ENCODE measurements around the gene NPS.

Gene NPS

DNA sequence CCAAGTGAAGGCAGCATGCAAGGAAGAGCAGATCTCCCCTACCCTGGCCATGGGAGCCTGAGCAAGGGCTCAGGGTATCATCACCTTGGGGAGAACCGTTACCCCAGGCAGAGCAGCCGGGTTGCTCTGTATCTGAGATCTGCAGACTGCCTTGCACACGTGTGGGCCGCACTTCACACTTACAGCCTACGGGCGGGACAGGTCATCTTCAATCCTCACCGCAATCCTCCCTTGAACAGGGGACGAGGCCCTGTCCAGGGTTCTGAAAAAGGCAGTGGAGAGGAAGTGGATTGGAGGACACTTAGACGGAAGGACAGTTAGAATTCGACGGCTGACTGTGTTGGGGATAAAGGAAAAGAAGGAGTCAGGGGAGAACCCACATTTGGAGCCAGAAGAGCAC, 51.4 kb downstream of the NPS start:
- Histone ChIP-seq H3K27me3 (ENCODE audit: insufficient read depth, low read length) (no peaks in the 10 kb centered on the region), H3K9me3 (ENCODE audit: low read length) (no peaks in the 10 kb centered on the region), H2AFZ (ENCODE audit: low read depth, low read length) (no peak overlapping the region), H3K4me1 (ENCODE audit: insufficient read depth, low read length) (no peaks in the 10 kb centered on the region), H3K36me3 (ENCODE audit: insufficient read depth, low read length) (no peaks in the 10 kb centered on the region), H3K4me3 (ENCODE audit: low read length) (no peak overlapping the region)

Data from neuron (in vitro differentiated cells).